Measurements from ENCODE around the gene NOPCHAP1.
"Not testable (repeated sequence)": the region's sequence is repeated elsewhere in the genome, so short reads cannot be mapped to it uniquely, and the experiment has no call there.

The NOPCHAP1 gene

DNA sequence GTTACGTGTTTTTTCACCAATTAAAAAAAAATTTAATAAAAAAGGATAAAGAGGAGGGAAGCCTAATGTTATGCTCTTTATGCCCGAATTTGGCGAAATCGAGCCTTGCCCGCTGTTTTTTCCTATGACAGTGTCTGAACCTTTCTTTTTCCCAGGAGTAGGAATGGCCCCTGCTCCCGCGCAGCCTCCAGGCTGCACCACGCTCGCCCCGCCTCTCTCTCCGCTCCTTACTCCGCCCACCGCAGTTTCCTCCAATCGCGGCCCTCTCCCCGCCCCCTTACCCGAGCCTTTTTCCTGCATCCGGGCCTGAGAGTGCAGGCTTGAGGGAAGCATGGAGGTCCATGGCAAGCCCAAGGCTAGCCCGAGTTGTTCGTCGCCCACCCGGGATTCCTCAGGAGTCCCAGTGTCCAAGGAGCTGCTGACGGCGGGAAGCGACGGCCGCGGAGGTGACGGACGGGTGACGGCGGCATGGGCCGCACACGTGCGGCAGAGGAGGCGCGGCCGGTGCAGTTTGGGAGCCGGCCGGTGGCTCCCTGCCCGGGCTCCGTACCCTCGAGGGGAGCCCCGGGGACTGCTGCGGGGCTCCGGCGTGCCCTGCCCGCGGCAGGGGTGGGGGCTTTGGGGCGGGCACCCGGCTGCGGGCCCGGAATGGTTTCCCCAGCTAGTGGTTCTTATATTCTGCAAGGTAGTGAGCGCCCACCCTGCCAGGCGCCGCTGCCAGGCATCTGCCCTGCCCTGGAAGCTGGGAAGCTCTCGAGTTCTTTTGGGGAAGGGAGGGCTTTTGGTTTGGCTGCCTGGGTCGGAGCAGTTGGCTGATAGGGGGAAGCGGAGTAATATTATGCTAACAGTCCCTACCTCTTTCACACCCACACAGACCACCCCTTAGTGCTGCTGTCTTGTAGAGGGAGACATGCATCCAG, at the start of gene NOPCHAP1:
Gene NOPCHAP1, plus strand, starts transcription at position 295 of the 920 bp plus-strand sequence. Its CDS starts 37 bp downstream, at position 332.
- DNase-seq, result peak; percentile 92

DNA sequence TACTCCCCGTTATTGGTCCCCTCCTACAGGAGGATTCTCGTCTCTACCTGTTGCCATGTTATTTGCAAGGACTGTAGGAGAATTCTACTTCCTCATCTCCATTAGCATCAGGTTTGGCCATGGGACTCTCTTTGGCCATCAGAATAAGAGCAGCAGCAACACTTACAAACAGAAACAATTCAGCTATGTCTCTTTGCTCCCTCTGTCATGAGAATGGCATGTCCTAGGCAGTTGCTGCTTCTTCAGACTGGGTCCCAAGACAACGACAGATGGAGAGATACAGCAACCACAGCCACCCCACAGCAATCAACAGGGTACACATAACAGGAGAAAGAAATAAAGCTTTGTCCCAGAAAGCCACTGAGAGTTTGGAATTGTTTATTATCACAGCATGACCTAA, 47.7 kb upstream of the NOPCHAP1 start:
- no peak for DNase-seq

GRCh38 chr12:104939089-104939488, 47.0 kb upstream of the NOPCHAP1 start:
- DNase-seq, result no peak

DNA sequence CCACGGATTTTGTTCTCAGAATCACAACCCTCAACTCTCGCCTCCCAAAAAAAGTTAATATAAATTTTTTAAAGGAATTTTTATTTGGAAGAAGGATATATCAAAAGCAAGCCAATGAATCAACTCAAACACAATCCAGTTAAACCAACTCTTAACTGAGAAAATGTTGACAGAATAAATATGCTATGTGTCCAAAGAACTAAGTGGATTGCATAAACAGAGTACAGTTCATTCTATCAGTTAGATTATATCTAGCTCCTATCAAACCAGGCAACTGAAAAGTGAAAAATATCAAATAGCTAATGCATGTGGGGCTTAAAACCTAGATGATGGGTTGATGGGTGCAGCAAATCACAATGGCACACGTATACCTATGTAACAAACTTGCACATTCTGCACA, 44.7 kb upstream of the NOPCHAP1 start:
- DNase-seq, result no peak

DNA sequence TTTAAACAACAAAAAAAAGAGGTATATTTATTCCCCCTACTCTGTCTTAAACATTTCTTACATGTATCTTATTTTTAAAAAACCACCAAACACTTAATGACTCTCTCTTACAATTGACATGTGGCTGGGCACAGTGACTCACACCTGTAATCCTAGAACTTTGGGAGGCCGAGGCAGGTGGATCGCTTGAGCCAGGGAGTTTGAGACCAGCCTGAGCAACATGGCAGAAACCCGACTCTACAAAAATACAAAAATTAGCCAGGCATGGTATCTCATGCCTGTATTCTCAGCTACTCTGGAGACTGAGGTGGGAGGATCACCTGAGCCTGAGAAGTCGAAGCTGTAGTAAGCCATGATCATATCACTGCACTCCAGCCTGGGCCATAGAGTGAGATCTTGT, 44.0 kb upstream of the NOPCHAP1 start:
- DNase-seq, result no peak

DNA sequence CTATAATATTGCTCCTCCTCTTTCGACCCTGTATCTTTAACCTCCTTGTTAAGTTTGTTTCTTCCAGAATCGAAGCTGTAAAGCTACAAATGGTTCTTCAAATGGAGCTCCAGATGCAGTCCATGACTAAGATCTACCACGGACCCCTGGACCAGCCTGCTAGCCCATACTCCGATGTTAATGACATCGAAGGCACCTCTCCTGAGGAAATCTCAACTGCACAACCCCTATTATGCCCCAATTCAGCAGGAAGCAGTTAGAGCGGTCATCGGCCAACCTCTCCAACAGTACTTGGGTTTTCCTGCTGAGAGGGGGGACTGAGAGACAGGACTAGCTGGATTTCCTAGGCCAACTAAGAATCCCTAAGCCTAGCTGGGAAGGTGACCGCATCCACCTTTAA, 42.7 kb upstream of the NOPCHAP1 start:
- DNase-seq, result not testable (repeated sequence)

DNA sequence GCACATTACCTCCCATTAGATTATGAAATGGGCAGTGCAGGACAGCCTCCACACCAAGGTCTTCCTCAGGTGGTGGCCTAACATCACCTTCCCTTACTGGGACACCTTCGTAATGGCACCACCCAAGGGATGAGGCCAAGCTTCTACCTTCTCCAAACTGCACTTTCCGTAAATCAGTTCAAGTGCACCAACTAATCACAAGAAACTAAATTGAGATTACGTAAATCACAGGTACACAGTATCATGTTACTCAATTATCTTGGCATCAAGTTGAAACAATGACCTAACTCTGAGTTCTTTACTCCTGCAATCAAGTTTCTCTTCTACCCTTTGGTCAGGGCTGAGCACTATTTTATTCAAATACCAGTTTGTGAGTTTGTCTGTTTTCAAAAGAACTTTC, 41.9 kb upstream of the NOPCHAP1 start:
- DNase-seq, result no peak

DNA sequence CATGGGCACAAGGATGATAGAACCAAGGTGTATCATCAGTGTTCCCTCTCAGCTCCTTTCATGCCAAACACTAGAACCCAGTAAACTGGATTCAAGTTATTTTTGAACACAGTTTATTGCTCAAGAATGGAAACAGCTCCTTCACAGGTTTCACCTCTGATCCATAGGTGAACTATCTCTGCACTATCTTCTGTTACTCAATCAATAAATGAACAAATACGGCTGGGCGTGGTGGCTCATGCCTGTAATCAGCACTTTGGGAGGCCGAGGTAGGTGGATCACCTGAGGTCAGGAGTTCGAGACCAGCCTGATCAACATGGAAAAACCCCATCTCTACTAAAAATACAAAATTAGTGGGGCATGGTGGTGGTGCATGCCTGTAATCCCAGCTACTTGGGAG, 37.4 kb upstream of the NOPCHAP1 start:
- DNase-seq, result not testable (repeated sequence)

- no peak for DNase-seq
Observed at GRCh38 chr12:104951759-104952509, 34.2 kb upstream of the NOPCHAP1 start.

- no peak for DNase-seq
Observed at GRCh38 chr12:104952816-104953215, 33.3 kb upstream of the NOPCHAP1 start.

DNA sequence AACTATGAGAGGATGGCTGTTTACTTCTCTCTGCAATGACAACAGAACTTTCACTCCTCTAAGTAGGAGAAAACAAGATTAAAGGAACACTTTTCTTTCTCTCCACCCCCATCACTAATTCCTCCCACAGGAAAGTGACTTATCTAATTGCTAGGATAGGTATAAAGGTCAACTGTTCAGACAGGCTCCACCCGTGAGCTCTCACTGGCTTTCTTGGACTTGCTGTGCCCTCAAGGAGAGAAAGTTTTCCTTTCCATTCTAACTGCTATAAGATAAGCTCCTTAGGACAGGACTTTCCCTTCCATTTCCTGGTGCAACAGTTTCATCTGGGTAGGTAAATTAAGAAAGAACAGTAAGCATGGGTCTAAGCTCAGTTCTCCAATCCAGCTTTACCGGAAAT, 32.8 kb upstream of the NOPCHAP1 start:
- no peak for DNase-seq

GRCh38 chr12:104955703-104956102, 30.4 kb upstream of the NOPCHAP1 start:
- DNase-seq, result no peak

DNA sequence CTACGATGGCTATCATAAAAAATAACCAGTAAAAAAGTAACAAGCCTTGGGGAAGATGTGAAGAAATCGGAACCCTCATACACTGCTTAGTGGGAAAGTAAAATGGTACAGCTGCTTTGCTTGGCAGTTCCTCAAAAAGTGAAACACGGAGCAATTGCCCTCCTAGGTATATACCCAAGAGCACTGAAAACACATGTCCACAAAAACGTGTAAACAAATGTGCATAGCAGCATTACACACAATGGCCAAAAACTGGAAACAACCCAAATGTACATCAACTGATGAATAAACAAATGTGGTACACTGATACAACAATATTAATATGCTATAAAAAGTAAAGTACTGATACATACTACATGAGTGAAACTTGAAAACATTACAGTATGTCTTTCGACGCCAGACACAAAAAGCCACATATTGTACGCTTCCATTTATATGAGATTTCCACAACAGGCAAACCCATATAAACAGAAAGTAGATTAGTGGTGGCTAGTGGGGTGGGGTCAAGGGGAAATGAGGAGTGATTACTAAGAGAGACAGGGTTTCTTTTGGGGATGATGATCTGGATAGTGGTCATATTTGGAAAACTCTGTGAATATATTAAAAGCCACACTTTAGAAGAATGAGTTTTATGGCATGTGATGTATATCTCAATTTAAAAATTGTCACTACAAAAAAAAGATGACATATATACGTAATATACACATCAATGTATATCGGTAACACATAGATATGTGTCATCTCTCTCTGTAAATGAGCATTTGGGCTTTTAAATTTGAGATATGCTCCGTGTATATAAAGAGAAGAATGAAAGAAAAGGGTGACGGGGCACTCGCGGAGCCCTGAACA, 29.0 kb upstream of the NOPCHAP1 start:
- no peak for DNase-seq

GRCh38 chr12:104957719-104958000, 28.5 kb upstream of the NOPCHAP1 start:
- peak; percentile 49 for DNase-seq

DNA sequence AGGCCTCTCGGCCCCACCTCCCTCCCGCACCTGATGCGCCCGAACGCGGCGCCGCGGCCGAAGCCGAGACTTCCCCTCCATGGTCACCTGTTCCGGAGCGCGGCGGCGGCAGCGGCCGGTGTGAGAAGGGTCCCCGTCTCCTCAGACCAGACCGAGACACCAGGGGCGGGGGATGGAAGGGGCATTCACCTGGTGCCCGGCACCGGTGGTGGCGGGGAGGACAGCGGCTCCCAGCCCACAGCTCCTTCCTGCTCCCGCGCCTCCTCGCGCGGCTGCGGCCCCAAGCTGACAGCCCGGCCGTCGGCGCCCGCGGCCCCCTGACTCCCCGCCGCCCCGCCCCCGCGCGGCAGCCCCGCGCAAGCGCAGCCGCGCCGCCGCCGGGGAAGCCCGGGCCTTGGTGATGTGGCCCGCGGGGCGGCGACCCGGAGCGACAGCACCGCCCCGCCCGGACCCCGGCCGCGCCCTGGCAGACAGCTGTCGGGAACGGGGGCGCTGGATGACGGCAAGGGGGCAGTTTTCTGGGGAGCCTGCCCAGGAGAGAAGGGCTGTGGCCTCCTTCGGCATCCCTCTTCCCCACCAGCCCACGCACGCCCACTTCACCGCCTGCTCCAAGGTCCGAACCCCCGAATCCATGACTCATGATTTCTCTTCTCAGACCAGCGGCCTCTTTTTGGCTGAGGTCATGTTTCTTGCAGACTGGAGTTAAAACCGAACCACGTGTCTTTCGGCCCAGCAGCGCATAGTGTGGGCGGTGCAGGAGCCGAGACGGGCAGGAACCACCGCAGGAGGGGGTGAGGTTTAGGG, 27.9 kb upstream of the NOPCHAP1 start, which contains the start of gene SLC41A2:
Gene SLC41A2, minus strand, starts transcription at position 290 of the 804 bp plus-strand sequence. CDS start 29,763 bp downstream, outside the sequence.
- DNase-seq, result peak; percentile 82

GRCh38 chr12:104958805-104959334, 27.2 kb upstream of the NOPCHAP1 start:
- no peak for DNase-seq

DNA sequence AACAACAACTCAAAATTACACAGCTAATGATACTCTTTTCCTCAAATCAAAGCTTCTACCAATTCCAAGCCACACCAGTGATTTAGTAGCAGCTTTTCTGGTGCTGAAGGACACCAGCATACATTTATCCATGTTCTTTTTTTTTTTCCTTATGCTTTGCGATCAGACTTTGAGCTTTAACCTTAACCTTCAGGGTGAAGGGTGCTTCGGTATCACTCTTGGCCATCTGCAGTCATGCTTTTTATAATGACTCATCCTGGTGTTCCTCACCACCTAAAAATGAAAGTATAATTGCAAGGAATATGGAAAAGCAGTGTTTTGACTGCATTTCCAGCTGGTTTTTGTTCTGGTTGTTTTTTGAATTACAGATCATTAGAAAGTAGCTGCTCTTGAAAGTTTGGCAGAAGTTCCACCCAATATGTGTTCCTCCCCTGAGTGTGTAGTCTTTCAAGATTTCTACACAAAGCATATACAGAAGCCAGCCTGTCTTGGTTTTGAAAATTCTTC, 26.7 kb upstream of the NOPCHAP1 start:
- DNase-seq, result no peak

DNA sequence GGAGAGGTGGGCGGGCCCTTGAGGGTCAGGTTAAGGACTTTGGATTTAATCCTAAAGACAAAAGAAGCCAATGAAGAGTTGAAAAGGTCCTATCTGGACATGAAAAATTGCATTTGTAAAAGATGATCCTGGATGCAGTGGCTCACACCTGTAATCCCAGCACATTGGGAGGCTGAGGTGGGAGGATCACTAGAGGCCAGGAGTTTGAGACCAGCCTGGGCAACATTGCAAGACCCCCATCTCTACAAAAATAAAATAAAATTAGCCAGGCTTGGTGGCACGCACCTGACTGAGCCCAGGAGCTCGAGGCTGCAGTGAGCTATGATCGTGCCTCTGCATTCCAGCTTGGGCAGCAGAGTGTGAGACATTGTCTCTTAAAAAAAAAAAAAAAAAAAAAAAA, 25.7 kb upstream of the NOPCHAP1 start:
- DNase-seq, result no peak

- DNase-seq, result no peak
Observed at GRCh38 chr12:104963757-104964156, 22.4 kb upstream of the NOPCHAP1 start.

DNA sequence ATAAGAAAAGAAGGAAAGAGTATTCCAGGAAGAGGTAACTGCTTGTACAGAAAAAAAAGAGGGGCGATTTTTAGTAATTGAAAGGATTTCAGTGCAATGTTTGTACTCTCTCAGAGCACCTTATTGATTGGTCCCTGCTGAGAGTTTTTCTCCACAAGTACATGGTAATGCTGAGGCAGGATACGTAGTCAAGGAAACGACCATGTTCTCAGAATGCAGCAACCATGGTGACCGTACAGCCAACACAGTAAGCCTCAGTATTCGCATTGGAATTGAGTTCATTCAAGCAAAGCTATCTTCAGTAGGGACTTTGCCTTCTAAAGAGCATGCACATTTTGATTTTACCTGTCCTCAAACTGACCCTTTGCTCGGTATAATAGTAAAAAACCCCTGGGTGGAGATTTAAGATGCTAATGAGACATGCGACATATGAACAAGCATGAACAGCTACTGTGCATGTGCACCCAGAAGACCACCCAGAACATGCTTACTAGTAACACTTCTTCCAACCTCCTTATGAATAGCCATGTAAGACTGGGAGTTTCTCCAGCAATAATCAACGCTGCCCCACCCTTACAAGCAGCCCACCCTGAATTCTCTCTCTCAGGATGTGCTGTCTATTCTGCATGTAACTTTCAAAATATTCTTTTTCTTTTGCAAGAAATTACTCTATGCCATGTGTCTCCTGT, 21.8 kb upstream of the NOPCHAP1 start:
- no peak for DNase-seq

DNA sequence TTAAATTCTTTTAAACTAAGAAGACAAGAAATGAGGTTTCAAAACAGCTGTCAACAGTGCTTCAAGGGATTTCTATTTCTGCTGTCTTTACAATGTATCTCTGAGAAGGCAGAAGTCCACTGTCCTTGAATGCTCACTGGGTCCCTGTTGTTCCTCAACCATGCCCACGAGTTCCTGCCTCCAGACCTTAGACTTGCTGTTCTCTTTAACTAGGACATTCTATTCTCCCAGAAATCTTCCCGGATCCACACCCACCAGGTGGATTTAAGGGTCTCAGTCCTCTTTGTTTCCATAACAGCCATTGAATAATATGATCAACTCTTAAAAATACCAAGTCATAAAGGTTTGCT, 21.3 kb upstream of the NOPCHAP1 start:
- no peak for DNase-seq
